ENCODE measurements around the gene SPCS2. TPM values are rescaled to one million over a fixed set of nuclear protein-coding genes. Genes with fewer than 3 reads are reported as not detected.
"Not testable (repeated sequence)": the region's sequence is repeated elsewhere in the genome, so short reads cannot be mapped to it uniquely, and the experiment has no call there.

The SPCS2 gene
- total and polyA plus RNA-seq, 10 donors = 33.4 to 136 (median 115) TPM

GRCh38 chr11:74989260-74989638 lies 40.2 kb downstream of the SPCS2 start:
- TF ChIP-seq CTCF (IDR thresholded peaks at IDR 0.05 in 8 of 11, conservative IDR thresholded peaks at IDR 0.05 in 3 of 11) = no peak
- TF ChIP-seq POLR2AphosphoS5 (IDR thresholded peaks at IDR 0.05) = no peak
- no peak for TF ChIP-seq POLR2A (IDR thresholded peaks at IDR 0.05)
- Histone ChIP-seq H3K27ac (peak overlapping the region; percentile 57 to 88 (median 82)), H3K4me1 (peaks cover 6 to 42% (median 27%) of the 10 kb centered on the region in 6 donors), H3K27me3 (replicated peaks in 1 of 7) (no peaks in the 10 kb centered on the region), H3K4me3 (peak overlapping the region; percentile 51 to 83 (median 66)), H3K36me3 (peaks cover 0 to 3% (median under 1%) of the 10 kb centered on the region in 6 donors), H3K9me3 (no peaks in the 10 kb centered on the region)
- 3 to 12% (median 9%) methylated on average over 7 to 8 of the region's 8 CpGs for WGBS, 5 donors
- no peak for DNase-seq
- intact Hi-C loops (cut with DNase I; ENCODE audit: low total_unique reads) = no loop called here

- peaks cover 0 to 12% (median 9%) of the 10 kb centered on the region in 6 donors for H3K36me3 ChIP-seq
- H3K4me1 ChIP-seq = peaks cover 6 to 42% (median 27%) of the 10 kb centered on the region in 6 donors
- H3K27ac ChIP-seq; DNase-seq; H3K27me3 ChIP-seq (replicated peaks in 1 of 7); H3K4me3 ChIP-seq; intact Hi-C loops (cut with DNase I; ENCODE audit: low total_unique reads); H3K9me3 ChIP-seq: not testable (repeated sequence)
- 59 to 90% (median 69%) methylated on average over 4 of the region's 4 CpGs for WGBS, 5 donors
Observed at GRCh38 chr11:74990150-74990549, 41.1 kb downstream of the SPCS2 start.

- TF ChIP-seq CTCF (IDR thresholded peaks at IDR 0.05 in 8 of 11, conservative IDR thresholded peaks at IDR 0.05 in 3 of 11) = no peak
- TF ChIP-seq POLR2A (IDR thresholded peaks at IDR 0.05) = no peak
- TF ChIP-seq POLR2AphosphoS5 (IDR thresholded peaks at IDR 0.05) = no peak
- Histone ChIP-seq H3K27ac (no peak overlapping the region), H3K36me3 (peaks cover 0 to 20% (median 13%) of the 10 kb centered on the region in 6 donors), H3K9me3 (no peaks in the 10 kb centered on the region), H3K4me1 (peaks cover 6 to 42% (median 27%) of the 10 kb centered on the region in 6 donors), H3K4me3 (no peak overlapping the region), H3K27me3 (replicated peaks in 1 of 7) (no peaks in the 10 kb centered on the region)
- intact Hi-C loops (cut with DNase I; ENCODE audit: low total_unique reads) = no loop called here
- WGBS, 5 donors = 63 to 93% (median 76%) methylated on average over 1 of the region's 1 CpG
- no peak for DNase-seq
Observed at GRCh38 chr11:74990941-74991340, 41.9 kb downstream of the SPCS2 start.

GRCh38 chr11:74992852-74993251 lies 43.8 kb downstream of the SPCS2 start:
- no peak for DNase-seq
- 78 to 91% (median 85%) methylated on average over 5 of the region's 5 CpGs for WGBS, 5 donors
- intact Hi-C loops (cut with DNase I; ENCODE audit: low total_unique reads) = no loop called here
- no peak overlapping the region for H3K27ac ChIP-seq
- no peaks in the 10 kb centered on the region for H3K9me3 ChIP-seq
- H3K4me3 ChIP-seq = no peak overlapping the region
- H3K36me3 ChIP-seq = peaks cover 0 to 39% (median 18%) of the 10 kb centered on the region in 6 donors
- no peak for TF ChIP-seq POLR2A (IDR thresholded peaks at IDR 0.05)
- no peak for TF ChIP-seq CTCF (IDR thresholded peaks at IDR 0.05 in 8 of 11, conservative IDR thresholded peaks at IDR 0.05 in 3 of 11)
- no peak for TF ChIP-seq POLR2AphosphoS5 (IDR thresholded peaks at IDR 0.05)
- no peaks in the 10 kb centered on the region for H3K27me3 ChIP-seq (replicated peaks in 1 of 7)
- peaks cover 6 to 41% (median 27%) of the 10 kb centered on the region in 6 donors for H3K4me1 ChIP-seq

- WGBS, 5 donors = 78 to 95% (median 86%) methylated on average over 3 of the region's 3 CpGs
- TF ChIP-seq POLR2A (IDR thresholded peaks at IDR 0.05) (no peak), CTCF (IDR thresholded peaks at IDR 0.05 in 8 of 11, conservative IDR thresholded peaks at IDR 0.05 in 3 of 11) (no peak), POLR2AphosphoS5 (IDR thresholded peaks at IDR 0.05) (no peak)
Observed at GRCh38 chr11:75000975-75001354, 51.9 kb downstream of the SPCS2 start.

More at GRCh38 chr11:75000975-75001354, 51.9 kb downstream of the SPCS2 start:
- intact Hi-C loops (cut with DNase I; ENCODE audit: low total_unique reads) = no loop called here
- Histone ChIP-seq H3K27ac (no peak overlapping the region), H3K36me3 (peaks cover 0 to 40% (median 15%) of the 10 kb centered on the region in 6 donors), H3K4me3 (no peak overlapping the region), H3K9me3 (no peaks in the 10 kb centered on the region), H3K4me1 (no peaks in the 10 kb centered on the region), H3K27me3 (replicated peaks in 1 of 7) (no peaks in the 10 kb centered on the region)
- no peak for DNase-seq
